ENCODE measurements around the gene USP37. TPM values are rescaled to one million over a fixed set of nuclear protein-coding genes. Genes with fewer than 3 reads are reported as not detected.

USP37 gene
- total RNA-seq, 1 donor, result 20.0 TPM

Other genes starting within 250 kb of the USP37 start
- not detected for gene CATIP, start 211.5 kb downstream of the USP37 start, total RNA-seq
- 126 TPM for gene SLC11A1, start 186.1 kb downstream of the USP37 start, total RNA-seq
- gene CTDSP1, start 168.5 kb downstream of the USP37 start, total RNA-seq, result 59.7 TPM
- 2.1 TPM for gene VIL1, start 149.2 kb downstream of the USP37 start, total RNA-seq
- 65.9 TPM for gene CNOT9, start 488 bp upstream of the USP37 start, total RNA-seq
- gene PLCD4, start 39.5 kb upstream of the USP37 start, total RNA-seq, result 0.21 TPM
- 23.4 TPM for gene ZNF142, start 91.3 kb upstream of the USP37 start, total RNA-seq
- 3.4 TPM for gene BCS1L, start 91.3 kb upstream of the USP37 start, total RNA-seq
- gene RNF25, start 103.7 kb upstream of the USP37 start, total RNA-seq, result 21.1 TPM
- 2.0 TPM for gene STK36, start 103.7 kb upstream of the USP37 start, total RNA-seq
- gene TTLL4, start 142.5 kb upstream of the USP37 start, total RNA-seq, result 10.4 TPM
- 10.8 TPM for gene CYP27A1, start 213.8 kb upstream of the USP37 start, total RNA-seq